NB4 (cell line): ENCODE measurements around the gene MAN2A1.

Experiments
- DNase-seq: peaks from one replicate; pipeline ENCODE4 v3.0.0; 2010; ENCODE audit warnings: low read depth
- H3K4me3 ChIP-seq: one replicate; pipeline ENCODE4 v1.5.1; 2011; ENCODE audit warnings: mild to moderate bottlenecking, low read depth, low read length, moderate library complexity
- MAX ChIP-seq: IDR thresholded peaks from 2 replicates; pipeline ENCODE4 v1.6.1; 2011; ENCODE audit warnings: low read depth, low read length
- MYC ChIP-seq: IDR thresholded peaks from 2 replicates; pipeline ENCODE4 v1.6.1; 2011; ENCODE audit warnings: low read depth, low read length
- POLR2A ChIP-seq: IDR thresholded peaks from 2 replicates; pipeline ENCODE4 v1.6.1; 2011; ENCODE audit warnings: mild to moderate bottlenecking; ENCODE audit not compliant: insufficient read length; ENCODE audit errors: extremely low read depth
- TF ChIP-seq, protein P1 (sequence below): IDR thresholded peaks from one replicate; pipeline ENCODE4 v1.5.1; 2012; ENCODE audit warnings: low read depth, low read length

Gene MAN2A1

DNA sequence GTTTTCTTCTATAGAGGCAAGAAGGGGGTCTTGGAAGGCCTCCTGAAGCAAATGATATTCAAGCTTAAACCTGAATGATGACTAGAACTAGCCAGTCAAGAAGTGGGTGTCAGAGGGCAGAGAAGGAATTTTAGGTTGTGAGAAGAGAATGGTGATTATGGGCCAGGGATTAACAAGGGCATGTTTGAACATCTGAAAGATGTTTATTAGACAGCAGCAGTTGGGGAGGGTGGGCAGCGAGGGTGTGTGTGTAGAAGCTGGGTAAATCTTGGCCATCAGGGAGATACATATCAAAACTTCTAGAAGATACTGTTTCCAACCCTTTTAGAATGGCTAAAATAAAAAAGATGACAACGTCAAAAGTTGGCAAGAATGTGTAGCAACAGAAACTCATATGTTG is 54.5 kb downstream of the MAN2A1 start:
- H3K4me3 ChIP-seq = no peak overlapping the region
- no peak for TF ChIP-seq MAX
- TF ChIP-seq MYC = no peak
- no peak for TF ChIP-seq POLR2A
- TF ChIP-seq, protein P1, sequence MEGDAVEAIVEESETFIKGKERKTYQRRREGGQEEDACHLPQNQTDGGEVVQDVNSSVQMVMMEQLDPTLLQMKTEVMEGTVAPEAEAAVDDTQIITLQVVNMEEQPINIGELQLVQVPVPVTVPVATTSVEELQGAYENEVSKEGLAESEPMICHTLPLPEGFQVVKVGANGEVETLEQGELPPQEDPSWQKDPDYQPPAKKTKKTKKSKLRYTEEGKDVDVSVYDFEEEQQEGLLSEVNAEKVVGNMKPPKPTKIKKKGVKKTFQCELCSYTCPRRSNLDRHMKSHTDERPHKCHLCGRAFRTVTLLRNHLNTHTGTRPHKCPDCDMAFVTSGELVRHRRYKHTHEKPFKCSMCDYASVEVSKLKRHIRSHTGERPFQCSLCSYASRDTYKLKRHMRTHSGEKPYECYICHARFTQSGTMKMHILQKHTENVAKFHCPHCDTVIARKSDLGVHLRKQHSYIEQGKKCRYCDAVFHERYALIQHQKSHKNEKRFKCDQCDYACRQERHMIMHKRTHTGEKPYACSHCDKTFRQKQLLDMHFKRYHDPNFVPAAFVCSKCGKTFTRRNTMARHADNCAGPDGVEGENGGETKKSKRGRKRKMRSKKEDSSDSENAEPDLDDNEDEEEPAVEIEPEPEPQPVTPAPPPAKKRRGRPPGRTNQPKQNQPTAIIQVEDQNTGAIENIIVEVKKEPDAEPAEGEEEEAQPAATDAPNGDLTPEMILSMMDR = no peak

GRCh38 chr5:109748546-109748945 is 58.8 kb downstream of the MAN2A1 start:
- H3K4me3 ChIP-seq = no peak overlapping the region
- TF ChIP-seq POLR2A (no peak), MAX (no peak), MYC (no peak)
- TF ChIP-seq, protein P1 = no peak
- DNase-seq = no peak

More for the DNA sequence above, 54.5 kb downstream of the MAN2A1 start:
- DNase-seq = no peak

DNA sequence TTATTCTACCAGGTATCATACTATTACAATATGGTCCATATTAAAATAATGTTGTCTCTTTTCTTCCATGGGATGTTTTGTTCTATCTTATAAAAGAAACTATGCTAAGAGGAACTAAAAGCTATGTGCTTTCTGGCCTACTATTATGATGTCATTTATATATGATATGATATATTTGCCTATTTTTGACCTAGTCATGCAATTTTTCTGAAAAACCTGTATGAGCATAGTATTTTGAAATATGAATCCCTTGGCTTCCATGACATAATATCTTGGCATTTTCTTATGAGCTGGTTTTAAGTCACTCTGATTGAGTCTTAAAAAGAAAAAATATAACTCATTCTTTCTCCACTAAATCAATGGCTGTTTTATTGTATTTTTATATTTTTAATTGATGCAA is 60.7 kb downstream of the MAN2A1 start:
- no peak for DNase-seq
- H3K4me3 ChIP-seq = no peak overlapping the region
- no peak for TF ChIP-seq MAX
- TF ChIP-seq MYC = no peak
- TF ChIP-seq POLR2A = no peak
- TF ChIP-seq, protein P1 = no peak

GRCh38 chr5:109753279-109753678 is 63.6 kb downstream of the MAN2A1 start:
- H3K4me3 ChIP-seq = no peak overlapping the region
- no peak for DNase-seq
- no peak for TF ChIP-seq POLR2A
- no peak for TF ChIP-seq MYC
- TF ChIP-seq, protein P1 = no peak
- no peak for TF ChIP-seq MAX

DNA sequence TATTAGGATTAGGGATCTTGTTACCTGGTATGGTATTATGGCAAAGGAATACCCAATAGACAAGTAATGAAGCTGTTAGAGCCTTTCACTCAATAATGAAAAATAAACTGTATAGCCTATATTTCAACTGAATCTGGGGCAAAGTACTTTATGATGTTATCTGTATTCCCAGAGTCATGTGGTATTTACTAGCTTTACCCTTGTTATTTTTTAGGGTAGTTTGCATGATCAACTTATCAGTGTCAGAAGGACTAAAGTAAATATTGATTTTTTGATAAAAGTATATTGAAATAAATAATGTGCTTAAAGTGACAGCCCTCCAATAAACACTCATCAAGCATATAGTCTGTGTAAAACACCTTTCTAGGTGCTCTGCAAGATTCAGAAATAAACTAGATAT is 64.6 kb downstream of the MAN2A1 start:
- no peak overlapping the region for H3K4me3 ChIP-seq
- no peak for DNase-seq
- TF ChIP-seq MAX (no peak), MYC (no peak), POLR2A (no peak)
- TF ChIP-seq, protein P1 = no peak

DNA sequence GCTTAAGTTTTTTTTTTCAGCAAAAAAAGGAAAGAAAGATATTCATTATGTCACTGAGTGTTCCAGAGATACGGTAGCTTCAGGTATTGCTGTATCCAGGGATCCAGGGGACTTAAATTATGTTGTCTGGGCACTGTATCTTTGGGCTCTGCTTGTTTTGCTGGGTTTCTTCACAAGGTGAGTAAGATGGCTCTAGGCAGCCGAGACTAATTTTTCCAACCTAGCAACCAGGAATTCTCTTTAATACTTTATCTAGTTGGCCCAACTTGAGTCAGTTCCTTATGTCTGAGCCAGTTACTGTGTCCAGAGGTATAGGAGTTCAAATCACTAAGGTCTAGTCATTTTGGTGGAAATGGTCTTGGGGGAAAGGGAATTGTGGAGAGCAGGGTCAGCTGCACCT is 66.0 kb downstream of the MAN2A1 start:
- H3K4me3 ChIP-seq = no peak overlapping the region
- TF ChIP-seq, protein P1 = no peak
- no peak for TF ChIP-seq MYC
- no peak for TF ChIP-seq POLR2A
- no peak for DNase-seq
